Tibial nerve (tissue), 3 donors: ENCODE measurements around the gene SOCS4.

ENCODE experiments used
- CTCF ChIP-seq, 5 experiments: fragments of 200-600 bp in 3 of 5; fragments of 450-650 bp in 2 of 5; sonication (generic) in 3 of 5; IDR thresholded peaks; one replicate each; pipeline ENCODE4 v1.5.1; 2016 to 2019; ENCODE audit warnings: antibody characterized with exemption in 5 of 5, mild to moderate bottlenecking in 3 of 5, moderate library complexity in 2 of 5
- POLR2A ChIP-seq, 2 donors: fragments of 450-650 bp; IDR thresholded peaks; one replicate each; pipeline ENCODE4 v1.6.1; 2017; ENCODE audit warnings: antibody characterized with exemption in 2 of 2, mild to moderate bottlenecking in 2 of 2, moderate library complexity in 2 of 2

GRCh38 chr14:55086938-55087337 lies 59.9 kb downstream of the SOCS4 start:
- TF ChIP-seq CTCF (IDR thresholded peaks at IDR 0.05) (no peak), POLR2A (IDR thresholded peaks at IDR 0.05) (no peak)
